ENCODE measurements around the gene DDX23.

The DDX23 gene

DNA sequence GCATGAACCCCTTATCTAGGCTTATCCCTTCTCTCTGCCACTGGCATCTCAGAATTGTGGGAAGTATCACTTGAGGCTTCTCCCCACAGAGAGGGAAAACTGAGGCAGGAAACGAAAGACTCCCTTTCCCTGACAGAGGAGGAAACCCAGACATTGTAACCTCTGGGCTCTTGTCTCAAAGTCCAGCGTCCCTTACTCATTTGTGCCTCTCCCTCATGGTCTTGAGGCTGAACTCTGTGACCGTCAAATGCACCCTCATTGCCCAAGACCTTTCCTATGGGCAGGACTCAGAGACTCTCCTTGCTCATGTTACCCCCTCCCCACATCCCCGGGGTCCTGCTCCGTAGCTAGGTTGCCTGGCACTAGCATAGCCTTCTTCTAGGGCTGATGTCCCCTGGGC lies 29.8 kb downstream of the DDX23 start:
- no peak for DNase-seq

DNA sequence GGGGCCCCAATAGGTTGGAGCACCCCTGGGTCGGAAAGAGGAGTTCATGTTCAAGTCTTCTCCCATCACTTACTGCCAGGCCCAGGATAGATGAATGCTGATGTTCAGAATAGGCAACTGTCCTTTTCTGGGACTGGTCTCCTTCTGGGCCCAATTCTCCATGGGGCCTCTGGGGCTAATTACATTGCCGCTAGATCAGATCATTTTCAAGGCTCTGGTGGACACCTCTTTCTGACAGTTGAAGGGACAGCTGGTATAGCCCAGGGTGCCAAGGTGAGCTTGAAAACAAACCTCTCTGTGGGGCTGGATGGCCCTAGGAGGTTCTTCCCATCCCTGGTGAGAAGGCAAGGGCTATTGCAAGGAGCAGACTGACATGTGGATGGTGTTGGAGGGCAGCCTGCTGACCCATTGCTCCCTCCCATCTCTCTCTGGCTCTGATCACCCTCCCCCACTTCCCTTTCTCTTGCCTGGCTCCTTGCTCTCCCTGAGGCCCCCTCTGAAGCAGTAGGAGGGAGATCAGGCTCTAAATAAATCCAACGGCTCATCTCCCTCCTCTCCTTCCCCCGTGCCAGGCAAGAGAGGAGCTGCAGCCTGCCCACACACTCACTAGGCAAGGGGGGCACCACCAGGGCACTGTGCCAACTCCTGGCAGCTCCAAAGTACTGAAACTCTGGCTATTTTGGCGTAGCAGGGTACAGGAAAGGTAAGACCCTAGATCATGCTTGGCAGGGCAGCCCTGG lies 31.8 kb downstream of the DDX23 start:
- no peak for DNase-seq

DNA sequence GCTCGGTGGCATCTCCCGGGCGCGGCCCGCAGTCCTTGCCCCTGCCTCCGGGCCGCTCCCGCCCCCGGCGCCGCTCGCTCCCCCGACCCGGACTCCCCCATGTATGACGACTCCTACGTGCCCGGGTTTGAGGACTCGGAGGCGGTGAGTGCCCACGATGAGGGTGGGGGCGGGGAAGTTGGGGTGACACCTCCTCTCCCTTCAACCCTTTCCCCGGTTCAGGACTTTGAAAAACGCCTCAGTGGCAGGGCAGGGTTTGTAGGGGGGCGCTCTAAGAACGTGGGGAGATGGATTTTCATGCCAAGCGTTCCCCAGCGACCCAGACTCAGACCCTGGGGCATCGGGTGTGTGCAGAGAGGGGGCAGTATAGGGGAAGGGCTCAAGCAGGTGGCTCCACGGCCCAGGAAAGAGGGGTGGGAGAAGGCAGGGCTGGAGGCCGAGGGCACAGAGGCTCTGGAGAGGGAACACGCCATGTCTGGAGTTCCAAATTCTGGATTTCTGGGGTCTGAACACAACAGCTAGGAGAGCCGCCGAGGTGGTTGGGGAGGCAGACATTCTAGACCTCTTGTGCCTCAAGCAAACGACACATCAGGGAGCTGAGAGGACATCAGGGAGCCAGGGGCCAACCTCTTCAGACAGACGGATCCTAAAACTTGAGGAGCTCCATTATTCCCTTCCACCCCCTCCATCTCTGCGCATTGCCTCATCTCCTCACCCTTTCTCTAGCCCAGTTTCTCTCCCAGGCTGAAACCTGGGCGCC lies 33.0 kb downstream of the DDX23 start:
- no peak for DNase-seq

DNA sequence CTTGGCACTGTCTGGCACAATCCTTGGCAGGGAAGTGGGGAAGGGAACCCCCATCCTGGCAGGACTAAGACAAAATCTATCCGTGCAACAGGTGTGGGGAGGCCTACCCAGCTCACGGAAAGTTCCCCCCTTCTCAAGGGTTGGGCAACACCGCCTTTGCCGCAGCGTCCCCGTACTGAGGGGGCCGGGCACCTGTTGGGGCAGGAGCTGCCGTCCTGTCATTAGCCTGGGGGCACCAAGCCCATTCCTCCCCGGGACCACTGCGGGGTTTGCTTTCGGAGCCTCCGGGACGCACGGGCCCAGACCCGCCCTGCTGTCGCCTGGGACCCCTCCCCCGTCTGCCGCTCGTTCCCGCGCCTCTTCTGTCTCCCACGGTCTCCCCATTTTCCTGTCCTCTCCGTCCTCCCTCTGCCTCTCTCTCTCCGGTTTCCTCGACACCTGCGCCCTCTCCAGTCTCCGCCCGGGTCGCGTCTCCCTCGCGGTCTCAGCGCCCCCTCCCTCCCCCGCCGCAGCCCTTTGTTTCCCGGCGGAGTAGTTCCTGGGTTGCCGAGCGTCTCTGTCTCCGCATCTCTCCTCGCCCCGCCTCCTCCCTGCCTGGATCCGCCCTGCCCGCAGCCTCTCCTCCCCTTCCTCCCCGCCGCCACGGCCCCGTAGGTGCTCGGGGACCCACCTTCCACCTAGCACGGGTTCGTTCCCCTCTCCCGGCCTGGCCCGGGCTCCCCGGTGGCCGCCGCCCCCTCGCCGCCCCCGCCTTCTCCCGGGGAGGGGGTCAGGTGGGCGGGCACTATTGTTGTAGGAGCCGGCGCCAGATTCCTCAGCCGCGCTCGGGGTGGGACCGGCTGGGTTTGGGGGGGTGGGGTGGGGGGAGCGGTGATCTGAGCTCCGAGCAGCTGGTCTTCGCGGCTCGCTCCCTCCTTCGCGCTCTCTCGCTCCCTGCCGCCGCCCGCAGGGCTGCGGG lies 33.8 kb downstream of the DDX23 start, which contains the start of gene CACNB3:
CACNB3 (plus strand) TSS at position 624 of the 958 bp plus-strand sequence. CDS start 434 bp downstream, outside the sequence.
- peak; percentile 50 to 65 for DNase-seq

DNA sequence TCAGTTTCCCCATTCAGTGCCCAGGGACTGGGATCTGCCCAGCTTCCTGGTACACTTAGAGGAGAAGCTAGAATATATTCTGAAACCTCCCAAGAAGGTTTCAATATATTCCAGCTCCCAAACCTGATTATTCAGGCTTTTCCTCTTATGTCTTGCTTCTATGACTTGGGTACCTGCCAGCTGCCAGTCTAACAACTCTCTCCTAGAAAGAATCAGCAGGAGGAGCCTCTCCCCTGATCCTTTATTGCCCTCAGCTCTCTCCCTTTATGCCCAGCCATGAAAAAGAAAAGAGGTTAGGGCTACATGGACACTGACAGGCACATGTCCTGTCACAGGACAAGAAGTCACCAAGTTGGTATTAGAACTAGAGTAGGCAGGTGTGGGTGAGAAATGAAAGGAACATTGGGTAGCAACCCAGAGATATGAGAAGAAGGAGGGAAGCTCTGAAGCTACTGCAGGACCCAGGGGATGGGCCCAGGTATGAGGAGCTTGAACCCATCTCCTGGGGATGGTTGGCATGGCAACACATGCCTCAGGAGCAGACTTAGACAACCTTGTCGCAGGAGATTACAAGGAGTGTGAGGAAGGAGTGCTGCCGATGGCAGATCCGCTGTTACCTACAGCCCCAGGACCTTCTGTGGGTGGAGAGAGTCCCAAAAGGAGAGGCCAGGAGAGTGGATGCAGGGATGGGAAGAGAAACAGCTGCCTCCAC lies 35.7 kb downstream of the DDX23 start:
- DNase-seq, result no peak

DNA sequence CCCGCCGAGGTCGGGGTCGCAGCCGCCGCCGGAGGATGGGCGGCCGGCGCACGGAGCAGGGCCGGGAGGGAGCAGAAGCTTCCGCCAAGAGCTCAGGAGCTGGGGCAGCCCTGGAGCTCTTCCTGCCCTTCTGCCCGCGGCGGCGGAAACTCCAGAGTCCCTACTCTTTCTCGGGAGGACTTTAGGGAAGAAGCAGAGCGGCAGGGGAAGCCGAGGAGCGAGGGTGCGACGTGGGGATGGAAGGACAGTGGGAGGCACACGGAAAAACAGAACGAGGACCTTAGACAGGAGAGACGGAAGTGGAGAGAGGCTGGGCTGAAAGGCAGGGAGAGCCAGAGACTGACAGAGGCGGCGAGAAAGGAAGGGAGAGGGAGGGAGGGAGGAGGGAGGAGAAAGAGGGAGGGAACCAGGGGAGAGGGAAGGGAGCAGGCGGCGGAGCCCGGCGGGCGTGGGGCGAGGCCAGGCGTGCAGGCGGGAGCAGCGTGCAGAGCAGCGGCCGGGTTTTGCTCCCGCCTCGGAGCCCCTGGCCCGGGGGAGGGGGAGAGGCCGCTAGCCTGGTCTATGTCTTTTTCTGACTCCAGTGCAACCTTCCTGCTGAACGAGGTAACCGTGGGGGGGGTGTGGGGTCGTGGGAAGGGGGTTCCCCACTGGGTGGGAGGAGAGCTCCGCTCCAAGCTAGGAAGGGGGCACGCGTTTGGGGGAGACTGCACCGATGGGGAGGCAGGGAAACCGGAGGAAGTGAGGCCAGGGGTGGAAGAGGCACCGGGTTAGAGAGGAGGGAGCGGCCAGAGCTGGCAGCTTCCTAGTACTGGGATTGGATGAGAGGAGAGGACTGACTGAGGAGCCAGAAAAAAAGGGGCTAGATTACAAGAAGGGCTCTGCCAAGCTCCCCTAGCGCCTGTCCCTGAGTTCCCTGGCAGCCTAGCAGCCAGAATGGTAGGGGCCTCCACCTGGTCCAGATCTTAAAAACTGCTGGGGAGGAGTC lies 36.5 kb downstream of the DDX23 start:
- peak; percentile 63 to 69 for DNase-seq

DNA sequence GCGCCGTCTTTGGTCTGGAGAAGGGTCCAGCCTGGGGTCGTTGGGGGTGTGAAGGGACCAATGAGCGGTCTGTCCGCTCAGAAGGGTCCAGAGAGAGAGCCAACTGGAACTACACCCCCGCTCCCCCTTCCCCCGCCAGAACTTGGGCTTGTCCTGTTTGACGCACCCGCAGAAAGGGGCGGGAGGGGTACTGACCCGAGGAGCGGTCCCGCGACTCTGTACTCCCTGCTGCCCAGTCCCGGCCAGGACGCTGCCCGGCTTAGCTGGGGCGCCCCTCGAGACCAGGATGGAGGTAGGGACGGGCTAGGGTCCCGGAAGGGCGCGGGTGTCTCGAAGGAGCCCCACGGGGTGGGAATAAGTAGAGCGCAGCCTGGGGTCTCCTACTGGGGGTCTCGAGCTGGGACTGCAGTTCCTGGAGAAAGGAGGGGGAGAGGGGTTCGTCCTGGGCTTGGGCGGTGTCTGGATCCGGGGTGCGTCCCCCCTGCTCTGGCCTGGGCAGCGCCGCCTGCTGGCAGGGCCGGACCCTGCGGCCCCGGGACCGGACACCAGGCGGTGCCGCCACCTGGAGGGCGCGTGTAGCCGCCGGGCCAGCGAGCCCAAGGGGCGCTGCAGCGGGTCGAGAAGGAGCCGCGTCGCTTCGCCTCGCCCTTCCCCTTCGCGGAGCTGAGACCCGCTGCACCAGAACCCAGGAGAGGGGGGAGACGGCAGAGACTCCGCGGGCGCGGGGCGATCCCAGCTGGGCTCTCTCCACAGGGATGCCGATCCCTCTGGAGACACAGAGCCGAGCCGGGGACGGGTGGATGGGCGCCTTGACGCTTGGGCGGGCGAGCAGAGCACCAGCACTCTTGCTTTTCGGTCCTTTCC lies 37.5 kb downstream of the DDX23 start:
- peak; percentile 54 to 56 for DNase-seq

DNA sequence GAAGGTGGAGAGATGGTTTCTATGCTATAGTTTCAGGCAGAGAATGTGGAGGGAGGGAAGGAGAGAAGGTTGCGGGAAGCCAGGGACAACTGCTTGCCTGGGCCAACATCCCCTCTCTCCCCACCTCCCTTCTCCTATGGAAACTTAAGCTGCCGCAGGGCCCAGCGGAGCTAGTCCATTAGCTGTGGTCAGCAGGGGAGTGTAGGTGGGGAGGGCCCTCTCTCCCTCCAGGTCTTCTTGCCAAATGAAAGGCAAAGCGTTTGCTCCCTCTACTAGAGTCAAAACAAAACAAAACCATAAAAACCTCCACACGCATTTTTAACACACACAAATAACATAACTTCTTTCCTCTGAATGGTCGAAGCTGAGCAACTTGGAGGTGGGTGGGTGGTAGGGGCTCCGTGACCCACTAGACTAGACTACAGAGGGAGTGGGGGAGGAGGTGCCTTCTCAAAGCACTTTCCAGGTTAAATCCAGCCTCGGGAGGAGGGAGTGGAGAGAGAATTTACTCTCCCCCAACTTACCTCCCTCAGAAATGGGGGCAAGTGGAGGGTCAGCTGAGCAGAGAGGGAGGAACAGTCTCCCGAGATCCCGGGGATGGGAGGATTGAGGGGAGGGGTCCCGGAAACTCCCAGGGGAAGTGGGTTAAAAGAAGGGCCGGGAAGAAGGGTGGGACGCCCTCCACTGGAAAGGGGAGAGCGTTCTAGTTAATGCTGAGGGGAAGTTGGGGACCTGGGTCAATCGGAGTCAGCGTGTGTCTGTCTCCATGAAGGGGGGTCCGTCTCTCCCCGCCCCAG lies 38.3 kb downstream of the DDX23 start:
- DNase-seq, result no peak

DNA sequence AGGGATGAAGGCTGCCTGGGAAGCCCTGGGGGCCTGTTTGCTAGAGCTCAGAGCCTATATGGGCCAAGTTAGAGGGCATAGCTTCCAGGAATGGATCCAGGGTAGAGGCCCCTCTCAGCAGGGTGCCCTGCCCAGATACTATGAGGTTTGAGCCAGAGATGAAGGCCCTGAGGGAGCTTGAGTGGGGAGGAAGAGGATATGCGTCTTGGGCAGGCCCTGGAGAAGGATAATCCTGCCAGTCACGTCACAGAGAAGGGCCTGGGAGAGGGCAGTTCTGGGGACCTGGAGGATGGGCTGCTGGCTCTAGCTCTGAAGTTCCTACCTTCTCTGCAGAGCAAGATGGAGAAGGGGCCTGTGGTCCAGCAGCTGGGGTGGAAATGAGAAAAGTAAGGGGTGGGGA lies 39.6 kb downstream of the DDX23 start:
- no peak for DNase-seq

DNA sequence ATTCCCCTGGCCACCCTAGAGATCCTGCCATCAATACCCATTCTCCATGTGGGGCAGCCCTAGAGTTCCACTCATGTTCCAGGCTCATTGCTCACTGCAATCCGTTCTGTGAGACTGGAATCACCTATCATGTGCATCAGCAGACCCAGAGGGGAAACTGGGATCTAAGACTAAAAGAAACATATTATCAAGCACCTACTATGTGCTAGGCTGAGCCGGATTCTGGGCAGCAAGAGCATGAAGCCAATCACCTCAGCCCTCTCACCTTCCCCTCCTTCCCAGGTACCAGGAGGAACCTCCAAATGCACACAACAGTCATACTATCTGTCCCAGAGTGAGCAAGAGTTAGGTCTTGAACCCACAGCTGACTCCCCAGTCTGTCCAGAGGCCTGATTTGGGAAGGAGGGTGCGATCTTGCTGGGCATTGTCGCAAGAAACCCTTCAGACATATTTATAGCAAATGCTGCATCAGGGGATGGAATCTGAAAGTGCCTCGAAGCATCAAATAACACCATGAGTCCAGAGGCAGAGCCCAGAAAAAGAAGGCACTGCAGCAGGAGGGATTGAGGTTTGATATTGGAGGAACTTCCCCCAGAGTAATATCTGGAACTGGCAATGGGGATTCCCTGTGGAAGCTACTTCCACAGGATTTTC lies 40.4 kb downstream of the DDX23 start:
- DNase-seq, result no peak

DNA sequence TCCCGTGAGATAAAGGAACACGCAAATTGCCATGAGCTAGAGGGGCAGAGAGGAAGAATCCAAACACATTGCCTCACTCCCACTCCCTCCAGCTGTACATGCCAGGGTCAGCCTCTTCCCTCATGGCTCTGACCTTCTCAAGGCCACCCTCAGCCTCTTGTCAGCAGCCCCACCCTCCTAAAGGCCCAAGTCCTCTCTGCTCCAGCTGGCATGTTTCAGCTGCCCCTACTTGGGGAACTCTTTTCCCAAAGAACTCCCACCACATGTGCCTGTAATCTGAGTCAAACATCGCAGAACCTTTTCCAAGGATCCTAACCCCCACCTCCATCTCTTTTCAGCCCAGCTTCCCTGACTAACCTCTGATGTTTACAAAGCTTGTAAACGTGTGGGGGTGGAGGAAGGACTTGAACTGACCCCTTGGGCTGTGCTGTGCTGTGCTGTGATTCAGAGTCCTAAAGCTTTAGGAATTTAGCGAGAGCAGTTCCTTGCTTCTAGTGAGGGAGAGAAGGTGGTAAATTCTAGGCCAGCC lies 41.0 kb downstream of the DDX23 start:
- DNase-seq, result no peak

DNA sequence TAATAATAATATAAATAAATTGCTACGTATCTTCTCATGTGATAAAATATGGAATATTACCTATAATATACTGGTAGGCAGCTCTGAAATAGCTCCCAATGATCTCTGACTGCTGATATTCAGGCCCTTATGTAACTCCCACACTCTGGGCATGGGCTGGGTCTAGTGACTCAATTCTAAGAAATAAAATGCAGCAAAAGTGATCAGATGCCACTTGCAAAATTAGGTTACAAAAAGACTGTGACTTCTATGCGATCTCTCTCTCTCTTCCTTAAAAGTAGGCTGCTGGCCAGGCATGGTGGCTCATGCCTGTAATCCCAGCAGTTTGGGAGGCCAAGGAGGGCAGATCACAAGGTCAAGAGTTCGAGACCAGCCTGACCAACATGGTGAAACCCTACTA lies 44.0 kb downstream of the DDX23 start:
- no peak for DNase-seq

DNA sequence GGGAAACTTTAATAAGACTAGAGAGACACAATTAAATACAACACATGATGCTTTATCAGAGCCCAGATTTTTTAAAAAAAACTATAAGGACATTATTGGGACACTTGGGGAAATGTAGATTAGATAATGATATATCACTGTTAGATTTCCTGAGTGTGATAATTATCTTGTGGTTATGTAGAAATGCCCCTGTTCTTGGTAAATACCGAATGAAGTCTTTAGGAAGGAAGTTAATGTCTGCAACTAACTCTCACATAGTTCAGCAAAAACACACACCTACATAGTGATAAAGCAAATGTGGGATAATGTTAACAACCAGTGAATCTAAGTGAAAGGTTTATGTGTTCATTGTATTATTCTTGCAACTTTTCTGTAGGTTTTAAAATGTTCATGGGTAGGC lies 48.3 kb downstream of the DDX23 start:
- DNase-seq, result no peak

DNA sequence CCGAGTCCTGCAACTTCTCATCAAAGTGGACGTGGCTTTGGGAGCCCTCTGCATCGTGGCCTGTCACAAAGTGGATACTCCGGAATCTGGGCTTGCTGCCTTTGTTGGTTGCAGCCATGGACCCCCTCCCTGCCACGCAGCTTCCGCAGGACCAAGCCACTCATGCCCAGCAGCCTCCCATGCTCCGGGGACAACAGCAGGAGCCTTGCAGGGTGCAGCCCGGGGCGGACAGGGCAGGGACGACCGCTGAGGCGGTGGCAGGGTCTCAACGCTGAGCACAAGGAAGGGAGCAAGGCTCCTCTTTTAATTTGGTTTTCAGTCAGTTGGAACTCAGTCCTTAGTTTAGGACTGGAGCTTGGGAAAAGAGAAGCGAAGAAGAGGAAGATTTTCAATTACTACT lies 51.0 kb downstream of the DDX23 start:
- DNase-seq, result no peak

DNA sequence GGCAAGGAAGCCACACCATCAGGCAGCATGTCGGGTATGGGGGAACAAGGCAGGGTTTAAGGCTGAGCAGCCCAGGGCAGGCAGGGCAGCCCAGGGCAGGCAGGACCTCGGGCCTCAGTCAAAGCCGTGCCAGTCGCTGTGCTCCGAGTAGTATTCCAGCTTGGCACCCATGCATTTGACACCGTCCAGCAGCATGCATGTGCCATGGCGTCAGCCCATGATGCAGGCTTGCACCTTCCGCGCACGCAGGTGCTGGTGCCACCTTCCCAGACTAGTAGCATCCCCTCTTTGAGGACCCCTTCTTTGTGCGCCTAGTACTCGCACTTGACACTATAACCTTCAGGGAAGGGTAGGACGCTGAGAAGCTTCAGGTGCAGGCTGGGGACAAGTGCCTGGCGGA lies 51.5 kb downstream of the DDX23 start:
- DNase-seq, result no peak

DNA sequence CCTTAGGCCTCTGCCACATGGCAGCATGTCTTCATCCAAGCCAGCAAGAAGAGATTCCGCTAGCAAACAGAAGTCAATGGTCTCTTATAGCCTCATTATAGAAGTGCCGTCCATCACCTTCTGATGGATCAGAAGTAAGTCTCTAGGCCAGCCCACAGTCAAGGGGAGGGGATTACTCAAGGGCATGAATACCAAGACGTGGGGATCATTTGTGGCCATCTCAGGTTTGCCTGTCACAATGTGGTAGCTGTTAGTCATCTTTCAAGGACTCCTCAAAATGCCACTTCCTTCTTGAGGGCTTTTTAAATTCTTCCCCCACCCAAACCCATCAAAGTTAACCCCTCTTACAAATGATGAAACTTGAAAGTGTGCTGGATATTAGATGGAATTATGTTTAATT lies 55.0 kb downstream of the DDX23 start:
- DNase-seq, result no peak

DNA sequence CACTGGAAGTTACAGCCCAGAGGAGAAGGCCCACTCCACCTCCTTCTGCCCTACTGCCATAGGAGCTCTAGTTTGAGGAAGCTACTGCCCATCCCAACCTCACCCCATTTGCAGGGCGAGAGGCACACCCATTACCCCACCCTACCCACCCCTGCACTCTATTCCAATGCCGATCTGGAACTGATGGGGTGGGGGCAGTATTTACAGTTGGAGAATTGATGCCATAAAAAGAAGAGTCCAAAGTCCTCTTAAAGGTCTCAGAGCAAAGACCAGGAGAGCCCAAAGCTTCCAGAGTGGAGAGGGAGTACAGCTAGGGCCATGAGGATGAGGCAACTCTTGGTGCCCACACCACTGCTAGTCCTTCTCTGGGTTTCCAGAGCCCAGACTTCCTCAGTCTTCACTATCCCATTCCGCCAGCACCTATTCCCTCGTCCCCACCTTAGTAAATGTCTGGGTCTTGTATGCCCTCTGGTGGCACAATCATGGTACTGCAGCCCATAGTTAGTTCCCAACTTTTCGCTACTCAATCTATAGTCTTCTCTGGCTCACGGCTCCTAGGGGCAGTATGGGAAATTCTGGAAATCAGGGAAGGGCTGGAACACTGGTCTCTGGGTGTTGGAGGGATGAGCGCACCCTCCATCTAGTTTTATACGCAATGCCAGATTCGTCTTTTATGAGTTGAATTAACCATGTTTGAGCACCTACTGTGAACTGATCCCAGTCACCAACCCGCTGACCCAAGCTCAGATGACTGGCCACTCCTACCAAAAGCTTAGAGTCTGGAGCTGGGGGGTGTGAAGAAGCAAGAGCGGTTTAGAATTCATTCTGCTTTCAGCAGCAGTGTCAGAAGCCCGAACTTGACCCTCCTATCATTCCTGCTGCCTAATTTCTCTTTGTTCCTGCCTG lies 56.2 kb downstream of the DDX23 start:
- DNase-seq, result peak; percentile 53 to 61

Data from SHP77 (cell line).